Stimulated activated CD8-positive, alpha-beta memory T cell treated with anti-CD3 and anti-CD28 coated beads, Interleukin-4, amount 100 ng/mL, for 4 hours (primary cell): ENCODE data around the gene PPP1R12B.
"Not testable (repeated sequence)": the region's sequence is repeated elsewhere in the genome, so short reads cannot be mapped to it uniquely, and the experiment has no call there.

Experiments used
- DNase-seq, 2 donors: peaks; one replicate each; pipeline ENCODE4 v3.0.0-alpha.2; 2020; ENCODE audit warnings: low read depth in 2 of 2, low spot score in 1 of 2

The PPP1R12B gene

GRCh38 chr1:202398439-202398838 is 49.9 kb downstream of the PPP1R12B start:
- DNase-seq, result not testable (repeated sequence)

- DNase-seq, result not testable (repeated sequence)
Measured at GRCh38 chr1:202401771-202402170, 53.3 kb downstream of the PPP1R12B start.

- not testable (repeated sequence) for DNase-seq
Measured at GRCh38 chr1:202403381-202403780, 54.9 kb downstream of the PPP1R12B start.

- no peak for DNase-seq
Measured at GRCh38 chr1:202405928-202406327, 57.4 kb downstream of the PPP1R12B start.

DNA sequence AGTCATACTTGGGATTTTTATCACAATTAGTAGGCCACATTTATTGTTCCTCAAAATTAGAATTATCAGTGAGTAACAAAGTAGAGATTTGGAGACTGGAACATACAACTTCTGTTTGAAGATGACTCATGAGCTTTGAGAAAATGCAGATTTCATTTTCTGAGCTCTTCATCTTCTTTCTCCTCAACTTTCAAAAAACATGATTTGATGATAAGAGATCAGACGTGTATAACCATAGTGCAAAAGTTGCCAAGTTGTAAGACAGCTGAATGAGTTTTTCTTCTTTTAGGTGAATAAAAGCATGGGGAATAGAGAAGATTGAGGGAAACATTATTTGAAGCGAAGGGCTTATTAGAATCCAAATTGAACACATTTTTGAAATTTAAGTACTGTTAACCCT is 58.4 kb downstream of the PPP1R12B start:
- not testable (repeated sequence) for DNase-seq

- not testable (repeated sequence) for DNase-seq
Measured at GRCh38 chr1:202407378-202407777, 58.9 kb downstream of the PPP1R12B start.

GRCh38 chr1:202410251-202410650 is 61.8 kb downstream of the PPP1R12B start:
- DNase-seq, result not testable (repeated sequence)

DNA sequence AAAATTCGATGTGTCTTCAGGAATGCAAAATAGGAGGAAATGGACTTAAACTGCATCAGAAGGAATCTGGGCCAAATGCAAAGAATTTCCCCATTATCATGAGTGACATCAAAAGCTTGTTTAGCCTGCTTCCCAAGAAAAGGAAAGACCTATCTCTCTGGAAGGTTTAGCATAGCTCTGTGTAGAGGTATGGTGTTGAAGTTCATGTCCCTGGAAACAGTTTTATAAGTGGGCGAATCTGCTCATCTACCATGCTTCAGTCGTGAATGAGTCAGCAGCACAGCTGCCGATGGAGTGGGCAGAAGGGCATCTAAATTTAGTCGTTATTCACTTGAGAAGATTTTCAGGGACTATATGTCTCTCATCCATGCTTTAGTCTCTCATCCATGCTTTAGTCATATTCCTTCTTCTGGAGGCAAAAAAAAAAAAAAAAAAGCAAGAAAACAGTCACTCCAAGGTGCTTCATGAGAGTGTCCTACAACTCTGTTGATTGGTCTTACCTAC is 62.4 kb downstream of the PPP1R12B start:
- DNase-seq, result not testable (repeated sequence)

DNA sequence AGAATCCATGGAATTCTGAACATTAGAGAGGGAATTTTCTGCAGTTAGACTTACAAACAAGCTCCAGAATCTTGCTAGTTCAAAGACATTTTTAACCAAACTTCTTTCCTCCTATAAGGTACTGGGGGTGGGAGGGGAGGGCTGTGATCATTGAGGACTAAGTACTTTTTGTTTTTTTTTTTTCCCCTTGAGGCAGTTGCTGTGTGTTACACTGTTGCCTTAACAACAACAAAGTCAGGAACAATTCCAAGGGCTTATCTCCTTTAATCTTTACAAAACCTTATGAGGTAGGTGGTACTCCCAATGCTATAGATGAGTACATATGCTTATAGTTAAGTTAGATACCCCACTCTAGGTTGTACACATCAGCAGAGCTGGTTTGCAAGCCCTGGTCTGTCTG is 62.9 kb downstream of the PPP1R12B start:
- no peak for DNase-seq

- not testable (repeated sequence) for DNase-seq
Measured at GRCh38 chr1:202412421-202412820, 63.9 kb downstream of the PPP1R12B start.

GRCh38 chr1:202416641-202417040 is 68.1 kb downstream of the PPP1R12B start:
- no peak for DNase-seq

- not testable (repeated sequence) for DNase-seq
Measured at GRCh38 chr1:202417141-202417540, 68.6 kb downstream of the PPP1R12B start.

DNA sequence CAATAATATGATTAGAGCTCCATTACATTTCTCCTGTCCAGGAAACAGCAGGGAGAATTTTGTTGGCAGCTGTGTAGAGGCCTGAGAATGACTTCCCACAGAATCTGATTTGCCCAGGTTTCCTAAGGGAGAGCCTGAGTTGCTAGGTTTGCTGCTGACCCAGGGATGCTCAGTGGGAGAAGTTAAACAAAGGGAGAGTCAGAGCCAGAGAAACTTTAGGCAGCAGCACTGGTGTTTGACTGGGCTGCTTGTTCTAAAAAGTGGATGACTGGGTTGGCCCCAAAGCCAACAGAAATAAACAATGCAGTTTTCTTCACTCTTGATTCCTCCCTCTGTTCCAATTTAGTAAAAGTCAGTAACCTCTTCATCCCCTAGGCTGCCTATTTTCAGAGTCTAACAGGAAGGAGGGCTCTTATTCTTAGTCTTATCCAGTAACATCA is 69.3 kb downstream of the PPP1R12B start:
- not testable (repeated sequence) for DNase-seq

- DNase-seq, result not testable (repeated sequence)
Measured at GRCh38 chr1:202419731-202420130, 71.2 kb downstream of the PPP1R12B start.

- not testable (repeated sequence) for DNase-seq
Measured at GRCh38 chr1:202420422-202421094, 72.1 kb downstream of the PPP1R12B start.

DNA sequence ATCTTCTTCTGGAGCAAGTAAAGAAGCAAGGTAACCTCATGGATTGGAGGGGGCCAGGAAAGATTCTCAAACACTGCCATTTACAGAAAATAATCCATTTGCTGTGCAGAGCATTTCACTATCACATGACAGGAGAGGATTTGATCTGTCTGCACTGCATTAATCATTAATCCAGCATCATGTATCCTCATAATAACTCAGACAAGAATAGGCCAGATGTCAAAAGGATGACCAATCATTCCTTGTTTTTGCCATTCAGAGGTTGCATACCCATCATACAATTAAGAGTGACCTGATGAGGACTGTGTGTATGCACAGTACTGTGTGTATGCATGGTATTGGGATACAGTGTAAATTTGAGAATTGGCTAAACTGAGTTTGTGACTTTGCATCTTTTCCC is 74.2 kb downstream of the PPP1R12B start:
- DNase-seq, result not testable (repeated sequence)

DNA sequence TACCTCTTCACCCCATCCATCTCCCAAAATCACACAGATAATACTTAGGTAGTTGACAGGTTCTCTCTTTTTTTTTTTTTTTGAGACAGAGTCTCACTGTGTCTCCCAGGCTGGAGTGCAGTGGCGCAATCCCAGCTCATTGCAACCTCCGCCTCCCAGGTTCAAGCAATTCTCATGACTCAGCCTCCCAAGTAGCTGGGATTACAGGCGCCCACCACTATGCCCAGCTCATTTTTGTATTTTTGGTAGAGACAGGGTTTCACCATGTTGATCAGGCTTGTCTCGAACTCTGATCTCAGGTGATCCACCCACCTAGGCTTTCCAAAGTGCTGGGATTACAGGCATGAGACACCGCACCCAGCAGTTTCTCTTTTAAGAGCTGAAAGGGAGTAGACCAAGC is 75.8 kb downstream of the PPP1R12B start:
- not testable (repeated sequence) for DNase-seq

GRCh38 chr1:202430111-202430510 is 81.6 kb downstream of the PPP1R12B start:
- not testable (repeated sequence) for DNase-seq

DNA sequence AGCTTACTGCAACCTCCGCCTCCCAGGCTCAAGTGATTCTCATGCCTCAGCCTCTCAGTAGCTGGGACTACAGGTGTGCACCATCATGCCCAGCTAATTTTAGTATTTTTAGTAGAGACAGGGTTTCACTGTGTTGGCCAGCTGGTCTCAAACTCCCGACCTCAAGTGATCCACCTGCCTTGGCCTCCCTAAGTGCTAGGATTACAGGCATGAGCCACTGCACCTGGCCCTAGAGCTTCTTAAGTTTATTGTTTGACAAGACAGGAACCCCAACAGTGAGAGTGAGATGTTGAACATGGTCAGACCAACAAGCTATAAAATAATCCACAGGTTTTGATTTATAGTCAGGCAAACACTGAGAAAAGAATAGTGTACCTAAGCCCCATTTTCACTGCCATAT is 83.8 kb downstream of the PPP1R12B start:
- not testable (repeated sequence) for DNase-seq

DNA sequence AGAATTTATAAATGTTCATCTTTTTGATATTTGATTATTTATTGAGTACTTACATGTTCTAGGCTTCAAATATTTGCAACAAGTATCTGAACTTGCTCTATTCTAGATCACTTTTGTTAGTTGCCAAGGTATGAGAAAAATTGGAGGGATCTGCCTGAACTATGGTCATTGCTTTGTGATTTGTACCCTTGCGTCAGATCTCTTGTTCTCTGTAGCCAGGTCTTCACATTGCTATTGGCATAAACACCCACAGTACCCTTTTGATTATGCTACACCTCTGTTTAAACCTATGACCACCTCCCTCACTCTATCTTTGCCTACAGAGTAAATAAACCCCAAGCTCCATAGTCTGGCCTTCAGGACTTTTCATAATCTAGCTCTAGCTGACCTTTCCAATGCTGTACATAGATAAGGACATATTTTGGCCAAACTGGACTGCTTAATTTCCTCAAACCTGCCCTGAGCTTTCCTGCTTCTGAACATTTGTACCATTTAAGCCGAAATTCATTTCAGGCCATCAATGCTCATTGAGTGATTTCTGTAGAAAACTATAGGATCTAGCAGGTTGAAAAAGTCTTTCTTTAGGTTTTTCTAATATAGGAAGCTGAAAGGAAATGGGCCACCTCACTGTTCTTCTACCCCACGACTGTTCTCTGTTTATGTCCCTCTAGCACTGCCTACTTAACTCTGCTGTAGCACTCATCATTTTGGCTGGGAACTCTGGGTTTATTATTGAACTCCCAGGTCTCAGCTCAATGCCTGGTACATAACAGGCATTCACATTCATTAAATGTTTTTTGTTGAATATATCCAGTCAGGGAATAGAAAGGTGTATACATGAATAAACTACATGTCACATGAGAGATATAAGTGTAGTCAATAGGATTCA is 84.9 kb downstream of the PPP1R12B start:
- DNase-seq, result no peak

DNA sequence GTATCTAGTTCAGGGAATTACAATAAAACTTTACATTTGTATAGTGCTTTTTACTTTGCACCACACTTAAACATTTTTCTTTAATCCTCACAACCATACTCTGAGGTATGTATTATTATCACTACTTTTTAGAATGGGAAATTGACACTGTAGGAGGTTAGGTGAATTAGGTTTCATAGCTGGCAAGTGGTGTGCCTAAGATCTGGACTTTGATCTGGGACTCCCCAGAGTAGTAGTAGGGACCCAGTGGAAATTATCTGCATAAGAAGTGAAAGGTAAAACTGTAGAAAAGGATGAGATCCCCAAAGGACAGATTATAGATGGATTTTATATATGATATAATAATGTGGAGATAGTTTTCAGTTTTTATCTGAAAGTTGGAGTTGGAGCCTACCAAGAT is 85.6 kb downstream of the PPP1R12B start:
- no peak for DNase-seq
